Measurements from ENCODE around the gene S100A11. TPM values are rescaled to one million over a fixed set of nuclear protein-coding genes. Genes with fewer than 3 reads are reported as not detected.
"Not testable (repeated sequence)": the region's sequence is repeated elsewhere in the genome, so short reads cannot be mapped to it uniquely, and the experiment has no call there.

The S100A11 gene
- 100 to 1,000 TPM; 113 to 239 TPM for total RNA-seq

- no peaks in the 10 kb centered on the region for H3K27me3 Mint-ChIP-seq
- peaks cover 27% of the 10 kb centered on the region for H3K36me3 Mint-ChIP-seq
- peak within 1 kb of the TSS; percentile 92 to 98 for H3K27ac Mint-ChIP-seq
- peak within 1 kb of the TSS; percentile 99 for H3K4me3 Mint-ChIP-seq
- no peaks in the 10 kb centered on the region for H3K9me3 Mint-ChIP-seq
- DNase-seq (ENCODE audit: low spot score) (peak; percentile 87), ATAC-seq (peak; percentile 93 to 96)
- peaks cover 32 to 34% of the 10 kb centered on the region in 2 donors for H3K4me1 Mint-ChIP-seq (ENCODE audit: low read depth in 2 of 2)
These were observed at the start of gene S100A11 for GRCh38 chr1:152036267-152037216. S100A11 (minus strand) TSS chr1:152037004; CDS start chr1:152036915, 89 bp downstream.

- no peaks in the 10 kb centered on the region for H3K9me3 Mint-ChIP-seq
- ATAC-seq (no peak), DNase-seq (ENCODE audit: low spot score) (no peak)
- H3K27me3 Mint-ChIP-seq = peaks cover 7 to 10% of the 10 kb centered on the region in 2 donors
- no peak overlapping the region for H3K4me3 Mint-ChIP-seq
- no peaks in the 10 kb centered on the region for H3K4me1 Mint-ChIP-seq (ENCODE audit: low read depth in 2 of 2)
- no peaks in the 10 kb centered on the region for H3K36me3 Mint-ChIP-seq
- H3K27ac Mint-ChIP-seq = no peak overlapping the region
These were observed 48.0 kb upstream of the S100A11 start for GRCh38 chr1:152084853-152085252.

GRCh38 chr1:152081026-152081425 lies 44.2 kb upstream of the S100A11 start:
- not testable (repeated sequence) for H3K4me1 Mint-ChIP-seq (ENCODE audit: low read depth in 2 of 2); H3K27ac Mint-ChIP-seq; DNase-seq (ENCODE audit: low spot score); H3K4me3 Mint-ChIP-seq; H3K36me3 Mint-ChIP-seq; H3K9me3 Mint-ChIP-seq; ATAC-seq
- H3K27me3 Mint-ChIP-seq = peaks cover 11 to 18% of the 10 kb centered on the region in 2 donors

- H3K27me3 Mint-ChIP-seq = peaks cover 13 to 23% of the 10 kb centered on the region in 2 donors
- ATAC-seq; H3K4me3 Mint-ChIP-seq; DNase-seq (ENCODE audit: low spot score); H3K4me1 Mint-ChIP-seq (ENCODE audit: low read depth in 2 of 2); H3K9me3 Mint-ChIP-seq; H3K36me3 Mint-ChIP-seq; H3K27ac Mint-ChIP-seq: not testable (repeated sequence)
These were observed 43.7 kb upstream of the S100A11 start for GRCh38 chr1:152080494-152080893.

GRCh38 chr1:152078831-152079441 lies 42.1 kb upstream of the S100A11 start:
- no peak overlapping the region for H3K4me3 Mint-ChIP-seq
- H3K4me1 Mint-ChIP-seq (ENCODE audit: low read depth in 2 of 2) = no peaks in the 10 kb centered on the region
- DNase-seq (ENCODE audit: low spot score) (no peak), ATAC-seq (no peak)
- H3K9me3 Mint-ChIP-seq = no peaks in the 10 kb centered on the region
- peaks cover 16 to 30% of the 10 kb centered on the region in 2 donors for H3K27me3 Mint-ChIP-seq
- H3K36me3 Mint-ChIP-seq = no peaks in the 10 kb centered on the region
- no peak overlapping the region for H3K27ac Mint-ChIP-seq

- Mint-ChIP-seq H3K36me3 (no peaks in the 10 kb centered on the region), H3K27ac (no peak overlapping the region), H3K27me3 (peaks cover 28 to 46% of the 10 kb centered on the region in 2 donors), H3K9me3 (no peaks in the 10 kb centered on the region), H3K4me3 (no peak overlapping the region), H3K4me1 (ENCODE audit: low read depth in 2 of 2) (no peaks in the 10 kb centered on the region)
- DNase-seq (ENCODE audit: low spot score) (no peak), ATAC-seq (no peak)
These were observed 35.5 kb upstream of the S100A11 start for GRCh38 chr1:152072311-152072710.

- H3K4me1 Mint-ChIP-seq (ENCODE audit: low read depth in 2 of 2) = no peaks in the 10 kb centered on the region
These were observed 34.3 kb upstream of the S100A11 start for GRCh38 chr1:152071123-152071522.

GRCh38 chr1:152067929-152068328 lies 31.1 kb upstream of the S100A11 start:
- Mint-ChIP-seq H3K27me3 (peaks cover 35 to 42% of the 10 kb centered on the region in 2 donors), H3K4me3 (no peak overlapping the region), H3K4me1 (ENCODE audit: low read depth in 2 of 2) (no peaks in the 10 kb centered on the region), H3K27ac (no peak overlapping the region), H3K9me3 (no peaks in the 10 kb centered on the region), H3K36me3 (no peaks in the 10 kb centered on the region)
- no peak for DNase-seq (ENCODE audit: low spot score)
- no peak for ATAC-seq

More at GRCh38 chr1:152071123-152071522, 34.3 kb upstream of the S100A11 start:
- no peaks in the 10 kb centered on the region for H3K9me3 Mint-ChIP-seq
- no peaks in the 10 kb centered on the region for H3K36me3 Mint-ChIP-seq
- H3K4me3 Mint-ChIP-seq = no peak overlapping the region
- ATAC-seq = no peak
- DNase-seq (ENCODE audit: low spot score) = no peak
- no peak overlapping the region for H3K27ac Mint-ChIP-seq
- peaks cover 32 to 47% of the 10 kb centered on the region in 2 donors for H3K27me3 Mint-ChIP-seq

GRCh38 chr1:152067150-152067549 lies 30.3 kb upstream of the S100A11 start:
- DNase-seq (ENCODE audit: low spot score) (no peak), ATAC-seq (no peak)
- peaks cover 34 to 38% of the 10 kb centered on the region in 2 donors for H3K27me3 Mint-ChIP-seq
- H3K9me3 Mint-ChIP-seq = no peaks in the 10 kb centered on the region
- no peak overlapping the region for H3K27ac Mint-ChIP-seq
- no peaks in the 10 kb centered on the region for H3K4me1 Mint-ChIP-seq (ENCODE audit: low read depth in 2 of 2)
- H3K4me3 Mint-ChIP-seq = no peak overlapping the region
- no peaks in the 10 kb centered on the region for H3K36me3 Mint-ChIP-seq

GRCh38 chr1:152061952-152062351 lies 25.1 kb upstream of the S100A11 start:
- Mint-ChIP-seq H3K27ac (no peak overlapping the region), H3K4me3 (no peak overlapping the region), H3K4me1 (ENCODE audit: low read depth in 2 of 2) (no peaks in the 10 kb centered on the region), H3K36me3 (no peaks in the 10 kb centered on the region), H3K9me3 (no peaks in the 10 kb centered on the region), H3K27me3 (peaks cover 23 to 31% of the 10 kb centered on the region in 2 donors)
- DNase-seq (ENCODE audit: low spot score) (no peak), ATAC-seq (no peak)

GRCh38 chr1:152053375-152053774 lies 16.6 kb upstream of the S100A11 start:
- Mint-ChIP-seq H3K27ac (no peak overlapping the region), H3K36me3 (no peaks in the 10 kb centered on the region), H3K27me3 (peaks cover 21 to 32% of the 10 kb centered on the region in 2 donors), H3K4me1 (ENCODE audit: low read depth in 2 of 2) (peaks cover 16 to 23% of the 10 kb centered on the region in 2 donors), H3K9me3 (no peaks in the 10 kb centered on the region), H3K4me3 (no peak overlapping the region)
- no peak for DNase-seq (ENCODE audit: low spot score)
- ATAC-seq = no peak

- Mint-ChIP-seq H3K36me3 (no peaks in the 10 kb centered on the region), H3K9me3 (no peaks in the 10 kb centered on the region), H3K27ac (no peak overlapping the region), H3K4me1 (ENCODE audit: low read depth in 2 of 2) (peaks cover 24 to 30% of the 10 kb centered on the region in 2 donors), H3K4me3 (no peak overlapping the region), H3K27me3 (peaks cover 16 to 26% of the 10 kb centered on the region in 2 donors)
- ATAC-seq (no peak), DNase-seq (ENCODE audit: low spot score) (peak; percentile 83)
These were observed 15.8 kb upstream of the S100A11 start for GRCh38 chr1:152052606-152053005.

- peaks cover 12 to 20% of the 10 kb centered on the region in 2 donors for H3K27me3 Mint-ChIP-seq
- ATAC-seq (no peak), DNase-seq (ENCODE audit: low spot score) (no peak)
- peak overlapping the region in 1 of 2 donors; percentile 78 for H3K27ac Mint-ChIP-seq
- no peaks in the 10 kb centered on the region for H3K36me3 Mint-ChIP-seq
- no peak overlapping the region for H3K4me3 Mint-ChIP-seq
- peaks cover 25 to 33% of the 10 kb centered on the region in 2 donors for H3K4me1 Mint-ChIP-seq (ENCODE audit: low read depth in 2 of 2)
- no peaks in the 10 kb centered on the region for H3K9me3 Mint-ChIP-seq
These were observed 14.3 kb upstream of the S100A11 start for GRCh38 chr1:152050886-152051675.

Measured in natural killer cell treated with Interleukin-12 subunit alpha and Interleukin-12 subunit beta and Interleukin-15 and Interleukin-18, amount 100 ng/mL, for 72 hours (primary cell).